Metanephros (tissue), 1 donor: ENCODE measurements around the gene MB. TPM values are rescaled to one million over a fixed set of nuclear protein-coding genes. Genes with fewer than 3 reads are reported as not detected.

Experiments
- total RNA-seq: library from RNA; depleted of rRNA; stranded (reverse); fragments of >200 nt; gene quantifications from one replicate; pipeline ENCODE4 v1.2.3, GENCODE V29; 2014

MB gene
- 41.5 TPM for total RNA-seq

DNA sequence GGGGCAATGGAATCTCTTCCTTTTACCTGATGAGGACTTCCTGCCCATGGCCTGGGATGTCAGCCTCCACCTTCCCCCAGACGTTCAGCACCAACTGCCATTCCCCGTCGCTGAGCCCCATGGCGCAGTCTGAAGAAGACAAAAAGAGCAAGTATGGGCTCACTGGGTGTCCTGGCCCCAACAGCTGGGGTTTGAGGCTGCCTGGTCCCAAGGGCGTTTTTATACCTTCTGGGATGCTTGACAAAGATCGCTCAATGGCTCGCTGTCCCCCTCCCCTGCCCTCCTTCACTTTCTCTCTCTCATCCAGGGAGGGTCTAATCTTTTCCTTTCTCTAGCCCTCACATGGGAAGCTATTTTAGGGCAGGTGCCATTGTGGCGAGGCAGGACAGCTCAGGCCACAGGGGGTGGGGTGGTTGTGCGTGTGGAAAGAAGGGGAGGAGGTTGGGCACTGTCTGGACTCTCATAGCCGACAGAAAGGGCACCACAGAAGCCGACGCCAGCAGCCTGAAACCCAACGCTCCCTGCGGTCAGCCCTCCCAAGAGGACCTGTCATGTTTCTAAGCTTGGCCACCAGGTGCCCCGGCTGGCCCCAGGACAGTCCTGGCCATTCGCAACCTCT lies at the start of gene MB:
MB (minus strand) TSS at position 193 of the 619 bp plus-strand sequence; CDS start at position 121, 72 bp downstream.

DNA sequence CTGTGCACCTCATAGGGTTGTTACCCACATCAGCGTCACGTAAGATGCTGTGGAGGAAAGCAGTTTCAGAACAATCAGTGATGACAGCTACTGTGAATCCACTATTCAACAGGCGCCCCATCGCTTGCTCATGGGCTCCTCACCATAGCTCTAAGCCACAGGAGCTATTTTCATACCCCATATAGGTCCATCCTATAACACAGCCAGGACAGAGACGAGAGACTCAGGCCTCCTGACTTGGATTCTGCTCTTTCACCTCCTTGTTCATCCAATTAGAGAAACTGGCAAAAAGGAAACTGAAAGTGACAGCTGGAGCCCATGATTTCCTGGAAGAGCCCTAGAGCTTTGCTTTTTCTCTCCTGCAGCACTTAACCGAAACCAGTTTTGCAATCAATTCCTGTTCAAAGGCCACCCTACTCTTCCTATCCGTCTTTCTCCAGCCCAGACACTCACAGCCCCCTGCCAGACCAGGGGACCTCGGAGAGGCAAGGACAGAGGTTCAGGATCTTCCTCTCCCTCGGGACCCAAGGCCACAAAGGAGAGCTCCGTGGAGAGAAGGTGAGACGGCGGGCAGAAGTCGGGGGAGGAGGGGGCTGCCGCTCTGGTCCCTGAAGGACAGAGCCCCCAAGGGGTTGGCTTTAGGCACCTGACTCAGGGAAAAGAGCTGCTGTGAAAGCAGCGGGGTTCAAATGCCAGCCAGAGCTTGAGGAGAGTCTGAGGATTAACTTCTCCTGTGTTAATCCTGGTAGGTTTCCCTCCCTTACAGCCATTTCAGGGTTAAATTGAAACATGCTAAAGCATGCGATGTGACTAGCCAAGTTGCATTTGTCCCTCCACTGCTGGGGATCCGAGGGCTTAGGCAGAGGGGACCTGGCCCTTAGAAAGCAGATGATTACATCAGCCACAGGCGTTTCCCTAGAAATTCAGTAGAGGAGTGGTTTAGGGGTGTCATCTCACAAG lies 31.2 kb upstream of the MB start, which contains the start of gene APOL6:
APOL6 (plus strand) TSS at position 381 of the 960 bp plus-strand sequence. CDS start 7,980 bp downstream, outside the sequence.

Other genes starting within 250 kb of the MB start
- gene HMOX1, start 236.2 kb downstream of the MB start, total RNA-seq, result 28.5 TPM
- 77.0 TPM for gene MCM5, start 217.2 kb downstream of the MB start, total RNA-seq
- gene RASD2, start 76.5 kb downstream of the MB start, total RNA-seq, result 1.2 TPM
- 7.6 TPM for gene APOL6, start 31.1 kb upstream of the MB start, total RNA-seq
- 0.18 TPM for gene APOL5, start 100.5 kb upstream of the MB start, total RNA-seq